GM21717 (cell line): Measurements from ENCODE around the gene ABRACL.

Experiments
- ATAC-seq: cut with Tn5 transposase; IDR thresholded peaks from one replicate; pipeline ENCODE4 v1.9.1; 2021; ENCODE audit warnings: mild to moderate bottlenecking, moderate library complexity; ENCODE audit not compliant: unreplicated experiment

The ABRACL gene

GRCh38 chr6:139051396-139052060, 23.0 kb downstream of the ABRACL start:
- ATAC-seq = no peak

DNA sequence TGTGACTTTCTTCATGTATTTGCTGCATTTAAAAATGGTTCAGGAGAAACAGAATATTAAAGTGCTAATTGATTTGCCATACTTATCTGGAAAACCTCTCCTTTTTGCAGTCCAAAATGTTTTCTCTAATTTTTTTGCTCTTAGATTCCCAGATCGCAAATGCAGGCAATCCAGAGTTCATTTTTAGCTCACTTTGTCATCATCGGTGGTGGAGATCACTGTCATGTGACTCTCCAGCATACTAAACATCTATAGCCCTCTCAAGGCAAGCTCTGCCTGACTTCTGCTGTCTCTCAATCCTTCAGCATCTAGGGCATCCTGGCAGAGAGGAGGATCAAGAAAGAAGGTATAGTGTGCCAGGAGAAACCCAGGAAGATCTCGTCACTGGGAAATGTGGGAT, 24.8 kb downstream of the ABRACL start:
- ATAC-seq = no peak

- ATAC-seq = no peak
Observed at GRCh38 chr6:139054001-139054400, 25.5 kb downstream of the ABRACL start.

DNA sequence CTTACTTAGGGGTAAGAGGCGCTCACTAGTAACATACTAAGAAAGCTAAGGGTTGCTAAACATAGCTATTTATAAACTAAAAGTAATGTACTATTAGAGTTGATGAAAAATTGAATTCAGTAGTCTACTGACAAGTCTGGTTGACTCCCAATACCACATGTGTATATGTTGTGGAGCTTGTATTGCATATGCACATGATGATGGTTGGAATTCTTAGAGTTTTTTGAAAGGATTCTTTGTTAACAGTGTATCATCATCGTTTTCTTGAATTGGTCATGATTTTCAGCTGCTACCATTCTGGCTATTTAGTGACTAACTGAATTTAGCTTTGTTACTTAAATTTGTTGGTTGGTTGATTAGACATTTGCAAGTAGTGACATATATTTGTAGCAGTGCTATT, 27.2 kb downstream of the ABRACL start:
- no peak for ATAC-seq

DNA sequence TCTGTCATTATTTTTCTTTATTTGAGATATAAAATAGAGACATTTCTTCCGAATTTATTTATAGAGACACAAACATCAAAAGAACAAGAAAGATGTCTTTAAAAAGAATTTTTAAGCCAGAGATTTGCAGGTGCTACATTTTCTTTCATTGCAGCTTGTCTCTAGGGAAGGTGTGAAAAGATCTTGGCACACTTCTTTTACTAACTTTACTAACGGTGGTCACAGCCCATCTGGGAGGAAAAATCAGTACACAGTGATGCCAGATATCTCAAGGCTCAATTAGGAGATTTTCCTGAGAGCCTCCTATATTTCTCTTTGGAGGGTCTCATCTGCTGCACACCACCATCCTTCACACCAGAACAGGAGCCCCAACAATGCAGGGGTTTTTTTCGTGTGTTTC, 29.5 kb downstream of the ABRACL start:
- ATAC-seq = no peak

DNA sequence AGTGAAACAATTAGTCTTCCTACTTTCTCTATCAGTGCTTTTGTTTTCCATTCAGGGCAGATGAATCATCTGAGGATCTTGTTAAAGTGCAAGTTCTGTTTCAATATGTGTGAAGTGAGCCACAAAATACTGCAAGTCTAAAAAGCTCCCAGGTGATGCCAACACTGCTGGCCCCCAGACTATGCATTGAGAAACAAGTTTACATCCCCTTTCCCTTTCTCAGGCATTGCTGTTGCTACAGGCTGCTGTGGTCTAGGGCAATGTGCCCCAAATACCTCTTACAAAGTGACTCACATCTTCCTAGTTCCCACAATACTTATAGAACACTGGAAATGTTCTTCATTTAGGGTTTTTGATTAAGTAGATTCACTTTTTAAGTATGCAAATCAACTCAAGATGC, 31.8 kb downstream of the ABRACL start:
- ATAC-seq = no peak

GRCh38 chr6:139062932-139063646, 34.5 kb downstream of the ABRACL start:
- no peak for ATAC-seq

- no peak for ATAC-seq
Observed at GRCh38 chr6:139064981-139065665, 36.6 kb downstream of the ABRACL start.

GRCh38 chr6:139066080-139066479, 37.5 kb downstream of the ABRACL start:
- ATAC-seq = no peak

DNA sequence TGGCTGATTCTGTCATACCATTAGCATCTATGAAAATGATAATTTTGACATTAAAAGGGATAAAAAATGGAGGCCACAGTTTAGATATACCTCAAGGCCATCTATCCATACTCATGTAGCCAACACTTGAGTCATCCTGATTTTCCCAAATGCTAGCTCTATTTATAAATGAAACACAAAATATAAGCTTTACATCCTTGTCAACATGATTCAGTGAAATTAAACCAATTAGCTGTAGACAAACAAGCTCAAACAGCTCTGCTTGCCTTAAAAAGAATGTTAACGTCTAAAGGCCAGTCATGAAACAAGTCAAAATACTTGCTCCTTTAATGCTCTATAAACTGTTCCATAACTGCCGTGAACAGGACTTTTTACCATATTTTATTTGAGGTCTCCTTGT, 40.3 kb downstream of the ABRACL start:
- no peak for ATAC-seq

- no peak for ATAC-seq
Observed at GRCh38 chr6:139073118-139073517, 44.6 kb downstream of the ABRACL start.

DNA sequence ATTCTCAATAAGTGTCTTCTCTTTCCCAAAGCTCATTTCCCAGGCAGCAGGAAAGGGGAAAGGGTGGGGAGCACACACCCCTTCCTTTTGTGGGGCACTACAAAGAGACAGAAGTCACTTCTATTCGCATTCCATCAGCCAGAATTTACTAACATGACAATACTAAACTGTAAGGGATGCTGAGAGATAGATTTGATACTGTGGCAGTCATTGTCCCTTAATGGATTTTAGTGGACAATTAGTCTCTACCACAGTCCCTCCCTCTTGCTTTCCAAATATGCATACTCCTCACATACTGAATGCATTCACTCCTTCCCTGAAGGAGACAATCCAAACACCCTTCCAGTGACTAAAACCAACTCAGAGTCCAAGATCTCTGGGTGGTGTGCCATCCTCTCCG, 50.5 kb downstream of the ABRACL start:
- ATAC-seq = no peak

DNA sequence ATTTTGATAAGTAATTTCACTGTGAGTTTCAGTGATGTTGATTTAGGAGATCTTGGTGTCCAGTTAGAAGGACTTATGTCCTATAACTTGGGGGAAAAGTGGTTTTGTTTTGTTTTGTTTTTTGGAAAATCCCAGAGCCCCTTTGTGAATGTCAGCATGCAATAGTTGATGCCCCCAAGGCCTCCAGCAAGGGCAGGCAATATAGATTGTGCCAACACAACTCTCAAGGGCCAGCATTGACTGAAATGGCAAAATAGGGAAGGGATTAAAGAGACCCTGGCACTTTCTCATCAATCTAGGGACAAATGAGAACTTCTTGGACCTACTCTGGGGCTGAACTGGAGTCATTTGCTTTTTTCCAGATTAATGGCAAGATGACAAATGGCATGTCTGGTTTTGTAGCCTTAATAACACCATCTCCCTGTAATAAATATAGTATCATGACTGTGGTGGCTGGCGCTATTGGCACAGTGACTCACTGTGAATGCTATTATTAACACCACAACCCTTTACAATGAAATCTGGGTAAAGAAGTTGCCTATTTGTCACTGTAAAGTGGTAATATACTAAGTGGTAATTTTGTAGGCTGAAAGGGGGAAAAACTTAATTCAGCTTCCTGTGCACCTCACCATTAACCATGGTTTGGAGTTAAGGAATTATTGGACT, 51.8 kb downstream of the ABRACL start:
- ATAC-seq = no peak

DNA sequence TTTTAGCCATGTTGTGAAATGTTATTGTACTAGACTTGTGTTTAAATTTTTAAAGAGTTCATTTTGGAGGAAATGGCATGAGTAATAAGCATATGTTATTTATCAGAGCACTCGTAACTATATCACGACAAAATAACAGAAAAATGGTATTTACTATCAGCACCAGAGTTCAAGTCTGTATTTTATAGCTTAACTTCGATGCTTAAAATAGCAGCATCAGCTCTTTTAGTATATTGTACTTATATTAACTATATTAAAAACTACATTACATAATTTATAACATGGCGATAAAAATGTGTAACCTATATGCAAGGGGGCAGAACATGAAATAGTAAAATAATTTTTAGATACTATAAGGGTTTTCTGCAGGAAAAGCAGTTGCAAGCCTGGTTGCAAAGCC, 52.9 kb downstream of the ABRACL start:
- ATAC-seq = no peak

- no peak for ATAC-seq
Observed at GRCh38 chr6:139082370-139082769, 53.8 kb downstream of the ABRACL start.

DNA sequence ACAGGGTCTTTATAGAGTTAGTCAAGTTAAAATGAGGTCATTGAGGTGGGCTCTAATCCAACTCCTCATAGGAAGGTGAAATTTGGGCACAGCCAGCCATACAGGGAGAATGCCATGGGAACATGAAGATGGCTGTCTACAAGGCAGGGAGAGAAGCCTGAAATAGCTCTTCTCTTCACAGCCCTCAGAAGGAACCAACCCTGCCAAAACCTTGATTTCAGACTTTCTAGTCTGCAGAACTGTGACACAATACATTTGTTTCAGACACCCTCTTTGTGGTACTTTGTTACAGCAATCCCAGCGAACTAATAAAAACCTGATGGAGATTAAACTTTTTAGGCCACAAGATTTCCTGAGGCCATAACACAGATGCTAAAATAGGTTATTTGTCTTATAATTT, 63.3 kb downstream of the ABRACL start:
- no peak for ATAC-seq
